GM19099 (cell line): Measurements from ENCODE around the gene SYNPO2.
A peak's percentile ranks its signal among the peaks of the same experiment; 100 is the strongest.

ENCODE experiments used
- POLR2A ChIP-seq: IDR thresholded peaks from 3 replicates; pipeline ENCODE4 v1.6.1; 2011; ENCODE audit warnings: low read depth; ENCODE audit not compliant: insufficient read length; ENCODE audit errors: extremely low read depth

The SYNPO2 gene, protein sequence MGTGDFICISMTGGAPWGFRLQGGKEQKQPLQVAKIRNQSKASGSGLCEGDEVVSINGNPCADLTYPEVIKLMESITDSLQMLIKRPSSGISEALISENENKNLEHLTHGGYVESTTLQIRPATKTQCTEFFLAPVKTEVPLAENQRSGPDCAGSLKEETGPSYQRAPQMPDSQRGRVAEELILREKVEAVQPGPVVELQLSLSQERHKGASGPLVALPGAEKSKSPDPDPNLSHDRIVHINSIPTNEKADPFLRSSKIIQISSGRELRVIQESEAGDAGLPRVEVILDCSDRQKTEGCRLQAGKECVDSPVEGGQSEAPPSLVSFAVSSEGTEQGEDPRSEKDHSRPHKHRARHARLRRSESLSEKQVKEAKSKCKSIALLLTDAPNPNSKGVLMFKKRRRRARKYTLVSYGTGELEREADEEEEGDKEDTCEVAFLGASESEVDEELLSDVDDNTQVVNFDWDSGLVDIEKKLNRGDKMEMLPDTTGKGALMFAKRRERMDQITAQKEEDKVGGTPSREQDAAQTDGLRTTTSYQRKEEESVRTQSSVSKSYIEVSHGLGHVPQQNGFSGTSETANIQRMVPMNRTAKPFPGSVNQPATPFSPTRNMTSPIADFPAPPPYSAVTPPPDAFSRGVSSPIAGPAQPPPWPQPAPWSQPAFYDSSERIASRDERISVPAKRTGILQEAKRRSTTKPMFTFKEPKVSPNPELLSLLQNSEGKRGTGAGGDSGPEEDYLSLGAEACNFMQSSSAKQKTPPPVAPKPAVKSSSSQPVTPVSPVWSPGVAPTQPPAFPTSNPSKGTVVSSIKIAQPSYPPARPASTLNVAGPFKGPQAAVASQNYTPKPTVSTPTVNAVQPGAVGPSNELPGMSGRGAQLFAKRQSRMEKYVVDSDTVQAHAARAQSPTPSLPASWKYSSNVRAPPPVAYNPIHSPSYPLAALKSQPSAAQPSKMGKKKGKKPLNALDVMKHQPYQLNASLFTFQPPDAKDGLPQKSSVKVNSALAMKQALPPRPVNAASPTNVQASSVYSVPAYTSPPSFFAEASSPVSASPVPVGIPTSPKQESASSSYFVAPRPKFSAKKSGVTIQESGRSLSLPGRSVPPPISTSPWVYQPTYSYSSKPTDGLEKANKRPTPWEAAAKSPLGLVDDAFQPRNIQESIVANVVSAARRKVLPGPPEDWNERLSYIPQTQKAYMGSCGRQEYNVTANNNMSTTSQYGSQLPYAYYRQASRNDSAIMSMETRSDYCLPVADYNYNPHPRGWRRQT

GRCh38 chr4:118888666-118889311 lies at the start of gene SYNPO2:
SYNPO2 (plus strand) TSS chr4:118888854; CDS start chr4:118889037, 183 bp downstream.
- TF ChIP-seq POLR2A, result no peak

GRCh38 chr4:118839221-118839927 lies 49.3 kb upstream of the SYNPO2 start:
- TF ChIP-seq POLR2A, result no peak

DNA sequence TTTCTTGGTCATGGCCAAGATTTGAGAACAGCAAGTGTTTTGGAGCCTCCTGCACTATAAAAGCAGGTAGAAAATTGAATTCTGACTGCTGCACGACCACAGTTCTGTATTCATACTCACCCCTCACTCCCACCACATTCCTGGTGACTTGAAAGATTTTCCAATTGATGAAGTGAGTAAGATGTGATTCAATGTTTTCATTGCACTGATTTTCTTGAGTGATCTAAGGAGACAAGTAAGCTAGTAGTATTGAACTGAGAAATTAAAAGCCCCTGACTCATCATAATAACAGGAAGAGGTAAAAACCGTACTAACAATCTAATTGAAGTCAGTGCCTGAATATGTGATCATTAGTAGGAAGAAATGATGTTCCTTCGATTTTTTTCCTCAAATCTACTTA lies 46.6 kb upstream of the SYNPO2 start:
- TF ChIP-seq POLR2A, result no peak

GRCh38 chr4:118843237-118843636 lies 45.4 kb upstream of the SYNPO2 start:
- TF ChIP-seq POLR2A, result no peak

- no peak for TF ChIP-seq POLR2A
Observed at GRCh38 chr4:118845552-118846050, 43.1 kb upstream of the SYNPO2 start.

DNA sequence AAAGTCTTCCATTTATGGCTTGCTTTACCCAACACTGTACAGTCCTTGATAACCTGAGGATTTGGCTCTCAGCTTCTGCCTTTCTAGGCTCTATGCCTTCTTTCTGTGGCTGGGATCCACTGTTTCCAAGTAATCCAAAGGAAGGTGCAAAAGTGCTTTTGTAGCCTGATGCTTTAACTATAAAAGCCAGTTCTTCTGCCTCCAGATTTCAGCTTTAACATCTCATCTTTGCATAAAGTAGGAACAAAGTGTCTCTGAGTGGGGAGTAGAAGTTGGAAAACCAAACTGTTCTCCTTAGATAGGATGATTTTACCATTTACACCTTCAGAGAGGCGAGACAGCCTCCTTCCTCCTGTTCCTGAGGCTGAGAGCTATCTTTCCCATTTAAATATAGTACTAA lies 41.7 kb upstream of the SYNPO2 start:
- no peak for TF ChIP-seq POLR2A

DNA sequence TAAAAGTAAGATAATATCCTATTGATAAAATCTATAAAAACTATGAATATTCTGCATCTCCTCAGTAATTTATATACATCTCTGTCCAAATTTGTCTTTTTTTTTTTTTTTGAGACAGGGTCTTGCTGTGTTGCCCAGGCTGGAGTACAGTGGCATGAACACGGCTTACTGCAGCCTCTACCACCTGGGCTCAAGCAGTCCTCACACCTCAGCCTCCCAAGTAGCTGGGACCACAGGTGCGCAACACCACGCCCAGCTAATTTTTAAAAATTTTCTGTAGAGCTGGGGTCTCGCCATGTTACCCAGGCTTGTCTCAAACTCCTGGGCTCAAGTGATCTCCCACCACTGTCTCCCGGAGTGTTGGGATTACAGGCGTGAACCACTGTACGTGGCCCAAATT lies 40.4 kb upstream of the SYNPO2 start:
- no peak for TF ChIP-seq POLR2A

DNA sequence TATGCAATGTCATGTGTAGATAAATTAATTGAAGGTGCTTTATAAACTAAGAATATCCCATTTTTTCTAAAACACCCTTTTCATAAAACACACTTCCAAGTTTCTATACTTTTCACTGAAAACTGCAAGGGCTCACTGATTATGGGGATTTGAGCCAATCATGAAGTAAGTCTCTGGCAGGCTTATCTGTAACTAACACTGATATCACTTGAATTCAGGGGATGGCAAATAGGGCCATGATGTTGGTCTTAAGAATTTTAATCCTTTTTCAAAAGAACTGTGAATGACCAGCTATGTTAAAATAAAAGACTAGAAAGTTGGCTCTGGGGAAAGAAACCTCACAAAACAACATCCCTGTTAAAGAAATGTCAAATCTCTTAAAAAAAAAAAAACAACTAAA lies 39.8 kb upstream of the SYNPO2 start:
- no peak for TF ChIP-seq POLR2A

- no peak for TF ChIP-seq POLR2A
Observed at GRCh38 chr4:118849867-118850487, 38.7 kb upstream of the SYNPO2 start.

- peak; percentile 63 for TF ChIP-seq POLR2A
Observed at GRCh38 chr4:118850488-118851173, 38.0 kb upstream of the SYNPO2 start.

DNA sequence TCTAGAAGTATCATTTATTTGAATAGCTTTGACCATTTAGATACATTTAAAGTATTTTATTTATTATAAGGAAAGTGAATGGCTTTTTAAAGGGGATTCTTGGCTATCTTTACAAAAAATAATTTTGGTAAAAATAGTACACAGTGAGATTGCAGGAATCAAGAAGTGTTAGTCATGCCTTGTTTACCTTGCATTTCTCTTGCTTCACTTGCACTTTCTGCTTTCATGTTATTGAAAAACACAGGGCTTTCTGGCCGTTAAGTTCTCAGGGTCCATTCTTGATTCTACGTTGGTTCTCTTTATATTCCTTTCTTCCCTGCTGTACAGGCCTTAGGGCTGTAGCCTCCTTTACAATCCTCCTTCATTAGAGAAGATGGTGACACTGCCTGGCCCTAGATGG lies 30.9 kb upstream of the SYNPO2 start:
- TF ChIP-seq POLR2A, result no peak

DNA sequence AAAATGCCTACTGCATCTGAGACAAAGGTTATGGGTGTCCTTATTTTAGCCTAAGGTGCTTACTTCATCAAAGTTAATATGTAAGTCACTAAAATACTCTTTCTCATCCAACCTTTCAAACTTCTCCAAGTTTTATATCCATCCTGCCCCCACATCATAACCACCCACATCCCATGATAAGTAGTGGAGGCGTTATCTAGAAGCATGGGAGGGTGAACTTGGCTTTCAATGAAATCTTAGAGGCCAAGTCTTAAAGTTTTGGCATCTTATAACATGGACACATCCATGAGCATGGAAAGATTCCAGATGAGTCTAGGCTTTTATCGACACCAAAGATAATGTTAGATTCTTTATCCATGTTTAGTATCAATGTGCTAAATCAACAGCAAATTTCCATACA lies 29.9 kb upstream of the SYNPO2 start:
- no peak for TF ChIP-seq POLR2A

DNA sequence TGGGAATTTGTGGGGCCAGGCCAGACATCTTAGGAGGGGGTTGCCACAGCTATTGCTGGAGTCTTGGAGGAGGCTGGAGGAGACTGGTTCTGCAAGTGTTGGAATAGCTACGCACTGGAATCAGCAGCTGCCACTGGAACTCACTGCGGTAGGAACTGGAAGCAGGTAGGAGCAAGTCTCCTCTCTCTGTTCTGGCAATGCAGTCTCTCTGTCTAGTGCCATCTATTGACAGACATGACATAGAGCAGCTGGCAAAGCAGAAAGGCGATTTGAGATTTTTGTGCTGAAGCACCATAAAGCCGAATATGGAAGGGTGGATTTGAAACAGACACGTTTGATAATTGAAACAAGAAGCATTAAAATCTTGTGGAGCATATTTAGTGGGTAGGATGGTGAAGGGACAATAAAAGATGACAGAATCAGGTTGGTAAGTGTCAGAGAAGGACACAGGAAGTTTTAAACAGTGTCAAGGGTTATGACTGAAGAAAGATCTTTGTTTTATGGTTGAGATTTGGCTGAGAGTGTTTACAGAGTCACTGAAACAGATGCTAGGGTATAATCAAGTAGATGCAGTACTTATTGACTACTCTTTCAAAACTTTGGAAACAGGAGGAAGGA lies 23.5 kb upstream of the SYNPO2 start:
- no peak for TF ChIP-seq POLR2A

- TF ChIP-seq POLR2A, result no peak
Observed at GRCh38 chr4:118866442-118866841, 22.2 kb upstream of the SYNPO2 start.
